Measurements from ENCODE around the gene KLHL25.
A peak's percentile ranks its signal among the peaks of the same experiment; 100 is the strongest.
"Not testable (repeated sequence)": the region's sequence is repeated elsewhere in the genome, so short reads cannot be mapped to it uniquely, and the experiment has no call there.

The KLHL25 gene

GRCh38 chr15:85794598-85795336 lies at the start of gene KLHL25:
Gene KLHL25 (minus strand): TSS chr15:85794925. CDS start chr15:85769810, 25,115 bp downstream.
- intact Hi-C loops (cut with DNase I) = no loop called here
- peak; percentile 87 to 98 (median 96) for DNase-seq

GRCh38 chr15:85840802-85841152 lies 46.1 kb upstream of the KLHL25 start:
- no peak for DNase-seq
- intact Hi-C loops (cut with DNase I) = loop anchor here (2.0 kb wide), 1 partner anchor 110 kb away; no protein-coding TSS in a partner anchor

- DNase-seq = peak; percentile 42 to 90 (median 81)
- intact Hi-C loops (cut with DNase I) = loop anchor here (2.0 kb wide), 1 partner anchor 109 kb away; no protein-coding TSS in a partner anchor
These were observed 45.5 kb upstream of the KLHL25 start for GRCh38 chr15:85840079-85840801.

- intact Hi-C loops (cut with DNase I) = loop anchor here (2.0 kb wide), 1 partner anchor 109 kb away; no protein-coding TSS in a partner anchor
These were observed 44.9 kb upstream of the KLHL25 start for GRCh38 chr15:85839643-85840042.

GRCh38 chr15:85838655-85839054 lies 43.9 kb upstream of the KLHL25 start:
- peak in 1 of 42 donors; percentile 17 for DNase-seq
- intact Hi-C loops (cut with DNase I) = no loop called here

More at GRCh38 chr15:85839643-85840042, 44.9 kb upstream of the KLHL25 start:
- peak in 1 of 42 donors; percentile 13 for DNase-seq

- intact Hi-C loops (cut with DNase I) = no loop called here
- peak in 1 of 42 donors; percentile 17 for DNase-seq
These were observed 43.2 kb upstream of the KLHL25 start for GRCh38 chr15:85837881-85838280.

- DNase-seq = peak in 1 of 42 donors; percentile 12
- intact Hi-C loops (cut with DNase I) = no loop called here
These were observed 42.3 kb upstream of the KLHL25 start for GRCh38 chr15:85837011-85837433.

- intact Hi-C loops (cut with DNase I) = no loop called here
- no peak for DNase-seq
These were observed 39.9 kb upstream of the KLHL25 start for GRCh38 chr15:85834651-85835050.

GRCh38 chr15:85832394-85832793 lies 37.7 kb upstream of the KLHL25 start:
- no peak for DNase-seq
- intact Hi-C loops (cut with DNase I) = no loop called here

GRCh38 chr15:85831415-85832113 lies 36.8 kb upstream of the KLHL25 start:
- peak; percentile 47 to 89 (median 72) for DNase-seq
- intact Hi-C loops (cut with DNase I) = no loop called here

- DNase-seq; intact Hi-C loops (cut with DNase I): not testable (repeated sequence)
These were observed 35.0 kb upstream of the KLHL25 start for GRCh38 chr15:85829754-85830153.

GRCh38 chr15:85828874-85829273 lies 34.1 kb upstream of the KLHL25 start:
- DNase-seq = no peak
- intact Hi-C loops (cut with DNase I) = no loop called here

GRCh38 chr15:85828126-85828525 lies 33.4 kb upstream of the KLHL25 start:
- intact Hi-C loops (cut with DNase I) = no loop called here
- DNase-seq = no peak

- DNase-seq = no peak
- intact Hi-C loops (cut with DNase I) = no loop called here
These were observed 32.2 kb upstream of the KLHL25 start for GRCh38 chr15:85826756-85827515.

GRCh38 chr15:85825719-85826118 lies 31.0 kb upstream of the KLHL25 start:
- peak in 1 of 42 donors; percentile 11 for DNase-seq
- intact Hi-C loops (cut with DNase I) = no loop called here

- intact Hi-C loops (cut with DNase I) = no loop called here
- no peak for DNase-seq
These were observed 30.4 kb upstream of the KLHL25 start for GRCh38 chr15:85825118-85825517.

GRCh38 chr15:85821545-85821944 lies 26.8 kb upstream of the KLHL25 start:
- intact Hi-C loops (cut with DNase I) = no loop called here
- DNase-seq = peak in 33 of 42 donors; percentile 11 to 85 (median 46)

GRCh38 chr15:85819938-85820337 lies 25.2 kb upstream of the KLHL25 start:
- intact Hi-C loops (cut with DNase I) = no loop called here
- DNase-seq = no peak

GRCh38 chr15:85813234-85813633 lies 18.5 kb upstream of the KLHL25 start:
- peak in 10 of 42 donors; percentile 19 to 59 (median 32) for DNase-seq

More at GRCh38 chr15:85813234-85813633, 18.5 kb upstream of the KLHL25 start:
- intact Hi-C loops (cut with DNase I) = no loop called here

All from head of caudate nucleus (tissue), 42 donors.